ENCODE measurements around the gene TIMM13.

GRCh38 chr19:2461751-2462634, 34.6 kb upstream of the TIMM13 start:
- TF ChIP-seq CTCF (IDR thresholded peaks at IDR 0.05; ENCODE audit: insufficient read depth, low read length) (no peak), POLR2AphosphoS5 (IDR thresholded peaks at IDR 0.05; ENCODE audit: low read depth) (no peak)
